H1 (cell line): ENCODE measurements around the gene APLP1.

Experiments used
- CHD7 ChIP-seq: fragments of 300-600 bp; sonication (generic); IDR thresholded peaks from 2 replicates; pipeline ENCODE4 v1.7.1; 2012; ENCODE audit warnings: low read length, moderate library complexity, mild to moderate bottlenecking, inconsistent platforms; ENCODE audit not compliant: insufficient replicate concordance
- CREB1 ChIP-seq: IDR thresholded peaks from 2 replicates; pipeline ENCODE4 v1.6.1; 2012; ENCODE audit warnings: inconsistent platforms
- CTCF ChIP-seq, 3 experiments: IDR thresholded peaks; 1 replicate in 2 of 3; 2 replicates in 1 of 3; pipeline versions ENCODE4 v1.5.1 to v1.6.1; 2011; ENCODE audit warnings: low read length in 3 of 3, mild to moderate bottlenecking in 3 of 3, inconsistent platforms in 2 of 3, low read depth in 1 of 3, moderate library complexity in 1 of 3; ENCODE audit not compliant: insufficient read depth in 1 of 3; ENCODE audit errors: control extremely low read depth in 1 of 3
- HDAC2 ChIP-seq, 2 experiments: fragments of 300-600 bp in 1 of 2; sonication (generic) in 1 of 2; IDR thresholded peaks; 2 replicates each; pipeline ENCODE4 v1.6.1; 2011 to 2012; ENCODE audit warnings: low read depth in 2 of 2, low read length in 2 of 2, mild to moderate bottlenecking in 2 of 2, moderate library complexity in 2 of 2, borderline replicate concordance in 1 of 2, inconsistent platforms in 1 of 2
- POLR2A ChIP-seq, 2 experiments: IDR thresholded peaks; 1 replicate in 1 of 2; 2 replicates in 1 of 2; pipeline ENCODE4 v1.6.1; 2011; ENCODE audit warnings: low read depth in 2 of 2, low read length in 2 of 2, mild to moderate bottlenecking in 2 of 2; ENCODE audit errors: control extremely low read depth in 1 of 2
- RBBP5 ChIP-seq: IDR thresholded peaks from 2 replicates; pipeline ENCODE4 v1.7.1; 2012; ENCODE audit warnings: low read depth, mild to moderate bottlenecking, inconsistent platforms, low read length, moderate library complexity, borderline replicate concordance
- RNF2 ChIP-seq: fragments of 200-900, 300-1000 bp; sonication (generic); IDR thresholded peaks from 2 replicates; pipeline ENCODE4 v1.7.1; 2016; ENCODE audit warnings: borderline replicate concordance, low read depth, mild to moderate bottlenecking, antibody characterized with exemption, low read length; ENCODE audit not compliant: poor library complexity, severe bottlenecking; ENCODE audit errors: missing control alignments
- SIX5 ChIP-seq: IDR thresholded peaks from 2 replicates; pipeline ENCODE4 v1.6.1; 2011; ENCODE audit warnings: mild to moderate bottlenecking, low read depth, low read length
- TCF12 ChIP-seq: IDR thresholded peaks from 2 replicates; pipeline ENCODE4 v1.6.1; 2011; ENCODE audit warnings: low read depth, mild to moderate bottlenecking, low read length
- TEAD4 ChIP-seq: IDR thresholded peaks from 2 replicates; pipeline ENCODE4 v1.6.1; 2012; ENCODE audit warnings: low read depth, low read length, inconsistent platforms, mixed read lengths
- YY1 ChIP-seq: IDR thresholded peaks from 2 replicates; pipeline ENCODE4 v1.6.1; 2011; ENCODE audit warnings: low read depth, mild to moderate bottlenecking, low read length
- ZNF274 ChIP-seq: IDR thresholded peaks from 2 replicates; pipeline ENCODE4 v1.7.0; 2012; ENCODE audit warnings: low read length, borderline replicate concordance; ENCODE audit errors: extremely low read depth

DNA sequence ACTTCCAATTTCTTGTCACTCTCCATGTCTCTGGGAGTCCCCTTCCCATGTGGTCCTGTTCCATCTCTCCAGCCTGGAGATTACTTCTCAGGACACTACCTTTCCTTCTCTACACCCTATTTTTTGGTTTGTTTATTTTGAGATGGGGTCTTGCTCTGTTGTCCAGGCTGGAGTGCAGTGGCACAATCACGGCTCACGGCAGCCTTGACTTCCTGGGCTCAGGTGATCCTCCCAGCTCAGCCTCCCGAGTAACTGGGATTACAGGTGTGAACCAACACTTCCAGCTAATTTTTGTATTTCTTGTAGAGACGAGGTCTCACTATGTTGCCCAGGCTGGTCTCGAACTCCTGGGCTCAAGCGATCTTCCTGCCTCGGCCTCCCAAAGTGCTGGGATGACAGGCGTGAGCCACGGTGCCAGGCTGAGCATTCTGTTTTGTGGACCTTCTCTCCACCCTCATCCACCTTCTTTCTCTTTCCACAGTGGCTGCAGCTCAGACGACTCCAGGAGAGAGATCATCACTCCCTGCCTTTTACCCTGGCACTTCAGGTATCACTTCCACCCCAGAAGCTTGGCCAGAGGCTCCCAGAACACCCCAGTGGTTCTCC, 34.6 kb downstream of the APLP1 start:
- TF ChIP-seq RBBP5 (0 out of 2 replicates have a peak, but pooled peaks have one; percentile 2), CTCF (IDR thresholded peaks at IDR 0.05; ENCODE audit: control extremely low read depth in 1 of 3, insufficient read depth in 1 of 3, low read depth in 1 of 3, low read length in 3 of 3) (no peak), CHD7 (no peak), POLR2A (IDR thresholded peaks at IDR 0.05; ENCODE audit: control extremely low read depth in 1 of 2, low read depth in 2 of 2, low read length in 2 of 2) (no peak), ZNF274 (no peak), SIX5 (no peak), YY1 (no peak), CREB1 (no peak), TCF12 (no peak), RNF2 (no peak), TEAD4 (no peak), HDAC2 (IDR thresholded peaks at IDR 0.05; ENCODE audit: borderline replicate concordance in 1 of 2, low read depth in 2 of 2, low read length in 2 of 2) (no peak)
